HepG2 (cell line): ENCODE data around the gene PODN.

Experiments used
- EZH2 ChIP-seq: conservative IDR thresholded peaks from 2 replicates; pipeline ENCODE4 v1.6.1; 2012; ENCODE audit warnings: mild to moderate bottlenecking, low read depth, low read length, moderate library complexity
- GTF3A ChIP-seq: sonication (generic); formaldehyde crosslinking; conservative IDR thresholded peaks from 2 replicates; pipeline ENCODE4 v1.4.0; 2020; ENCODE audit warnings: mild to moderate bottlenecking, missing genetic modification reagents
- KDM1A ChIP-seq: IDR thresholded peaks from 2 replicates; pipeline ENCODE4 v1.6.1; 2016; ENCODE audit warnings: missing compliant biosample characterization
- KDM5B ChIP-seq: sonication (generic); formaldehyde crosslinking; IDR thresholded peaks from 2 replicates; pipeline ENCODE4 v1.4.0; 2020; ENCODE audit warnings: missing genetic modification reagents, mild to moderate bottlenecking, borderline replicate concordance
- MNT ChIP-seq: fragments of 450-650 bp; IDR thresholded peaks from 2 replicates; pipeline ENCODE4 v1.6.1; 2016
- PHF20 ChIP-seq: sonication (generic); formaldehyde crosslinking; IDR thresholded peaks from 2 replicates; pipeline ENCODE4 v1.5.0; 2020; ENCODE audit warnings: mild to moderate bottlenecking, missing genetic modification reagents
- POLR2AphosphoS5 ChIP-seq: IDR thresholded peaks from 2 replicates; pipeline ENCODE4 v1.6.1; 2012; ENCODE audit warnings: low read depth, low read length
- RXRA ChIP-seq: sonication (generic); formaldehyde crosslinking; IDR thresholded peaks from 2 replicates; pipeline ENCODE4 v1.5.1; 2020; ENCODE audit warnings: missing genetic modification reagents
- SALL2 ChIP-seq: sonication (generic); formaldehyde crosslinking; IDR thresholded peaks from 2 replicates; pipeline ENCODE4 v1.8.1; 2023; ENCODE audit warnings: mild to moderate bottlenecking, missing genetic modification reagents, inconsistent platforms
- TAF1 ChIP-seq: sonication (generic); formaldehyde crosslinking; IDR thresholded peaks from 2 replicates; pipeline ENCODE4 v1.4.0; 2020; ENCODE audit warnings: missing genetic modification reagents
- ZBTB10 ChIP-seq: sonication (generic); formaldehyde crosslinking; IDR thresholded peaks from 2 replicates; pipeline ENCODE4 v1.4.0; 2020; ENCODE audit warnings: missing genetic modification reagents, borderline replicate concordance
- TF ChIP-seq, protein P1 (sequence below): sonication (generic); formaldehyde crosslinking; IDR thresholded peaks from 2 replicates; pipeline ENCODE4 v1.4.0; 2020; ENCODE audit warnings: mild to moderate bottlenecking, missing genetic modification reagents
- TF ChIP-seq, protein P2 (sequence below): sonication (generic); formaldehyde crosslinking; conservative IDR thresholded peaks from 2 replicates; pipeline ENCODE4 v1.8.0; 2022; ENCODE audit warnings: low read depth, missing genetic modification reagents

DNA sequence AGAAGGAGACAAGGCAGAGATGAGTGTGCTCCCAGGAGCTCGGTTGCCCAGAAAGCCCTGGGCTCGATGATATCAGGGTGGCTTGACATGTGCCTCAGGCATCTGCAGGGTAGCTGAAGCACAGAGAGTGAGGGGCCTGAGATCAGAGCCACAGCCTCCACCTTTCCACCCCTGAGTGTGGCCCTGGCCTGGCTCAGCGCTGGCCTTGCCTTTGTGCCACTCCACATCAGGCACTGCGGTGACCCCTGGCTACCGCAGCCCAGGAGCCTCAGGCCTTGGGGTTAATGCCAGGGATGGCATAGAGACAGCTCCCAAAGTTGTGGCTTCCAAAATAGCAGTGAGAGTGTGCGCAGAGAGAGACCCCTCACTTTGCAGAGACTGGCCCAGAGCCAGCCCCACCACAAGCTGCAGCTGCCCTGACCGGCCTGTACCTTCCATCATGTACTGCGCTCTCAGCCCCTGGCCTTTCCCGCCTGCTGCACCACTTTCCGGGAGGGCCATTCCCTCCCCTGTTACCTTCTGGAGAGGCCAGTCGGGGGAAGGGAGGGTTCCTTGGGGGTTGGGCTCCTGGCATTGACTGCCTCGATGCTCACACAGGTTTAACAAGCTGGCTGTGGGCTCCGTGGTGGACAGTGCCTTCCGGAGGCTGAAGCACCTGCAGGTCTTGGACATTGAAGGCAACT, 19.5 kb downstream of the PODN start:
- TF ChIP-seq PHF20 (no peak), SALL2 (CRISPR knock-in tag) (no peak), GTF3A (CRISPR knock-in tag) (no peak), KDM5B (CRISPR knock-in tag) (no peak), EZH2 (no peak), TAF1 (CRISPR knock-in tag) (no peak), POLR2AphosphoS5 (no peak), ZBTB10 (CRISPR knock-in tag) (no peak), MNT (no peak), KDM1A (CRISPR knock-in tag) (no peak), RXRA (CRISPR knock-in tag) (no peak)
- TF ChIP-seq, protein P1, sequence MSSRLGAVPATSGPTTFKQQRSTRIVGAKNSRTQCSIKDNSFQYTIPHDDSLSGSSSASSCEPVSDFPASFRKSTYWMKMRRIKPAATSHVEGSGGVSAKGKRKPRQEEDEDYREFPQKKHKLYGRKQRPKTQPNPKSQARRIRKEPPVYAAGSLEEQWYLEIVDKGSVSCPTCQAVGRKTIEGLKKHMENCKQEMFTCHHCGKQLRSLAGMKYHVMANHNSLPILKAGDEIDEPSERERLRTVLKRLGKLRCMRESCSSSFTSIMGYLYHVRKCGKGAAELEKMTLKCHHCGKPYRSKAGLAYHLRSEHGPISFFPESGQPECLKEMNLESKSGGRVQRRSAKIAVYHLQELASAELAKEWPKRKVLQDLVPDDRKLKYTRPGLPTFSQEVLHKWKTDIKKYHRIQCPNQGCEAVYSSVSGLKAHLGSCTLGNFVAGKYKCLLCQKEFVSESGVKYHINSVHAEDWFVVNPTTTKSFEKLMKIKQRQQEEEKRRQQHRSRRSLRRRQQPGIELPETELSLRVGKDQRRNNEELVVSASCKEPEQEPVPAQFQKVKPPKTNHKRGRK (CRISPR knock-in tag), result no peak
- TF ChIP-seq, protein P2, sequence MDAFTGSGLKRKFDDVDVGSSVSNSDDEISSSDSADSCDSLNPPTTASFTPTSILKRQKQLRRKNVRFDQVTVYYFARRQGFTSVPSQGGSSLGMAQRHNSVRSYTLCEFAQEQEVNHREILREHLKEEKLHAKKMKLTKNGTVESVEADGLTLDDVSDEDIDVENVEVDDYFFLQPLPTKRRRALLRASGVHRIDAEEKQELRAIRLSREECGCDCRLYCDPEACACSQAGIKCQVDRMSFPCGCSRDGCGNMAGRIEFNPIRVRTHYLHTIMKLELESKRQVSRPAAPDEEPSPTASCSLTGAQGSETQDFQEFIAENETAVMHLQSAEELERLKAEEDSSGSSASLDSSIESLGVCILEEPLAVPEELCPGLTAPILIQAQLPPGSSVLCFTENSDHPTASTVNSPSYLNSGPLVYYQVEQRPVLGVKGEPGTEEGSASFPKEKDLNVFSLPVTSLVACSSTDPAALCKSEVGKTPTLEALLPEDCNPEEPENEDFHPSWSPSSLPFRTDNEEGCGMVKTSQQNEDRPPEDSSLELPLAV (CRISPR knock-in tag), result no peak
